Gastrocnemius medialis (tissue), 4 donors: ENCODE measurements around the gene LIMCH1.

Source experiments
- CTCF ChIP-seq, 5 experiments: fragments of 450-650 bp in 3 of 5; fragments of 200-600 bp in 2 of 5; sonication (generic) in 2 of 5; IDR thresholded peaks in 4 of 5; conservative IDR thresholded peaks in 1 of 5; 1 replicate in 4 of 5; 2 replicates in 1 of 5; pipeline ENCODE4 v1.5.1; 2016 to 2019; ENCODE audit warnings: antibody characterized with exemption in 5 of 5, mild to moderate bottlenecking in 3 of 5, moderate library complexity in 3 of 5
- POLR2A ChIP-seq, 2 donors: fragments of 450-650 bp; IDR thresholded peaks; one replicate each; pipeline ENCODE4 v1.6.1; 2017; ENCODE audit warnings: antibody characterized with exemption in 2 of 2, mild to moderate bottlenecking in 2 of 2, moderate library complexity in 2 of 2

GRCh38 chr4:41660352-41660751, 122.4 kb downstream of the LIMCH1 start:
- TF ChIP-seq POLR2A (IDR thresholded peaks at IDR 0.05) (no peak), CTCF (IDR thresholded peaks at IDR 0.05 in 4 of 5, conservative IDR thresholded peaks at IDR 0.05 in 1 of 5) (no peak)
